Activated T-helper 2 cell treated with anti-CD3 and anti-CD28 coated beads, Interferon-gamma antibody, Interleukin-2, Interleukin-4, amounts not matched to agents 10 μg/mL and 5 μg/mL and 100 μg/mL, durations not matched to agents 14 hours and 24 hours and 36 hours (primary cell): ENCODE data around the gene CLCN4. TPM values are rescaled to one million over a fixed set of nuclear protein-coding genes. Genes with fewer than 3 reads are reported as not detected.

Experiments
- DNase-seq: peaks from one replicate; pipeline ENCODE4 v3.0.0; 2021; ENCODE audit warnings: low spot score
- H3K27ac Mint-ChIP-seq: one replicate; pipeline ENCODE4 v1.8.0; 2021; ENCODE audit warnings: mixed read lengths
- H3K27me3 Mint-ChIP-seq: one replicate; pipeline ENCODE4 v1.8.0; 2021; ENCODE audit warnings: low read depth, mixed read lengths
- H3K36me3 Mint-ChIP-seq: one replicate; pipeline ENCODE4 v1.8.0; 2021; ENCODE audit warnings: low read depth, mixed read lengths
- H3K4me1 Mint-ChIP-seq: one replicate; pipeline ENCODE4 v1.8.0; 2021; ENCODE audit warnings: low read depth, mixed read lengths
- H3K4me3 Mint-ChIP-seq: one replicate; pipeline ENCODE4 v1.8.0; 2021; ENCODE audit warnings: low read depth, mild to moderate bottlenecking, moderate library complexity, mixed read lengths
- H3K9me3 Mint-ChIP-seq: one replicate; pipeline ENCODE4 v1.8.0; 2021; ENCODE audit warnings: mixed read lengths
- intact Hi-C: fragments of 100-400 bp; cut with micrococcal nuclease; formaldehyde crosslinking; loops from one replicate; pipeline ENCODE4 v1.15.1; 2023
- total RNA-seq: library from RNA; stranded (reverse); gene quantifications from 2 replicates; pipeline ENCODE4 v1.2.3, GENCODE V29; 2022

The CLCN4 gene
- total RNA-seq, 1 donor from 2014 or later, result 0.16 TPM

GRCh38 chrX:10135561-10136399 is 21.0 kb upstream of the CLCN4 start:
- Mint-ChIP-seq H3K4me3 (no peak overlapping the region), H3K9me3 (no peaks in the 10 kb centered on the region), H3K4me1 (no peaks in the 10 kb centered on the region), H3K36me3 (peaks cover 19% of the 10 kb centered on the region), H3K27ac (no peak overlapping the region), H3K27me3 (no peaks in the 10 kb centered on the region)
- intact Hi-C loops, result no loop called here
- DNase-seq, result no peak

- no peak for DNase-seq
- no peaks in the 10 kb centered on the region for H3K4me1 Mint-ChIP-seq
- H3K27me3 Mint-ChIP-seq, result no peaks in the 10 kb centered on the region
- peaks cover 36% of the 10 kb centered on the region for H3K36me3 Mint-ChIP-seq
- H3K4me3 Mint-ChIP-seq, result no peak overlapping the region
- no peak overlapping the region for H3K27ac Mint-ChIP-seq
- no peaks in the 10 kb centered on the region for H3K9me3 Mint-ChIP-seq
- intact Hi-C loops, result no loop called here
These were observed 18.0 kb upstream of the CLCN4 start for GRCh38 chrX:10138726-10139125.

- Mint-ChIP-seq H3K4me3 (no peak overlapping the region), H3K9me3 (no peaks in the 10 kb centered on the region), H3K4me1 (no peaks in the 10 kb centered on the region), H3K27ac (no peak overlapping the region), H3K36me3 (peaks cover 29% of the 10 kb centered on the region), H3K27me3 (no peaks in the 10 kb centered on the region)
- DNase-seq, result no peak
- intact Hi-C loops, result no loop called here
These were observed 16.5 kb upstream of the CLCN4 start for GRCh38 chrX:10140264-10140663.

GRCh38 chrX:10142041-10142599 is 14.7 kb upstream of the CLCN4 start:
- Mint-ChIP-seq H3K27ac (no peak overlapping the region), H3K4me1 (no peaks in the 10 kb centered on the region), H3K36me3 (peaks cover 32% of the 10 kb centered on the region), H3K9me3 (no peaks in the 10 kb centered on the region), H3K27me3 (no peaks in the 10 kb centered on the region), H3K4me3 (no peak overlapping the region)
- intact Hi-C loops, result no loop called here
- DNase-seq, result no peak

GRCh38 chrX:10143071-10143983 is 13.4 kb upstream of the CLCN4 start:
- H3K27ac Mint-ChIP-seq, result no peak overlapping the region

GRCh38 chrX:10146346-10146745 is 10.4 kb upstream of the CLCN4 start:
- Mint-ChIP-seq H3K4me3 (no peak overlapping the region), H3K4me1 (no peaks in the 10 kb centered on the region), H3K9me3 (no peaks in the 10 kb centered on the region), H3K27ac (no peak overlapping the region), H3K27me3 (no peaks in the 10 kb centered on the region), H3K36me3 (peaks cover 21% of the 10 kb centered on the region)
- no peak for DNase-seq
- intact Hi-C loops, result no loop called here

More at GRCh38 chrX:10143071-10143983, 13.4 kb upstream of the CLCN4 start:
- intact Hi-C loops, result no loop called here
- DNase-seq, result no peak
- Mint-ChIP-seq H3K36me3 (peaks cover 29% of the 10 kb centered on the region), H3K27me3 (no peaks in the 10 kb centered on the region), H3K4me1 (no peaks in the 10 kb centered on the region), H3K4me3 (no peak overlapping the region), H3K9me3 (no peaks in the 10 kb centered on the region)

- Mint-ChIP-seq H3K9me3 (no peaks in the 10 kb centered on the region), H3K36me3 (no peaks in the 10 kb centered on the region), H3K27me3 (peaks cover 22% of the 10 kb centered on the region), H3K4me1 (peaks cover 1% of the 10 kb centered on the region), H3K4me3 (no peak overlapping the region), H3K27ac (no peak overlapping the region)
- intact Hi-C loops, result no loop called here
- no peak for DNase-seq
These were observed 4.7 kb upstream of the CLCN4 start for GRCh38 chrX:10152086-10152485.

GRCh38 chrX:10155137-10155536 is 1.6 kb upstream of the CLCN4 start:
- Mint-ChIP-seq H3K36me3 (no peaks in the 10 kb centered on the region), H3K27me3 (peaks cover 39% of the 10 kb centered on the region), H3K9me3 (no peaks in the 10 kb centered on the region), H3K27ac (no peak overlapping the region), H3K4me3 (no peak overlapping the region), H3K4me1 (peaks cover 6% of the 10 kb centered on the region)
- intact Hi-C loops, result no loop called here
- no peak for DNase-seq

- Mint-ChIP-seq H3K4me1 (peaks cover 6% of the 10 kb centered on the region), H3K27ac (no peak overlapping the region), H3K4me3 (peak overlapping the region; percentile 42), H3K27me3 (peaks cover 43% of the 10 kb centered on the region), H3K36me3 (no peaks in the 10 kb centered on the region), H3K9me3 (no peaks in the 10 kb centered on the region)
- intact Hi-C loops, result no loop called here
- no peak for DNase-seq
These were observed 212 bp downstream of the CLCN4 start for GRCh38 chrX:10157032-10157341.

GRCh38 chrX:10157543-10157942 is 768 bp downstream of the CLCN4 start:
- no peaks in the 10 kb centered on the region for H3K9me3 Mint-ChIP-seq
- no peak for DNase-seq
- no peak overlapping the region for H3K4me3 Mint-ChIP-seq
- H3K27ac Mint-ChIP-seq, result no peak overlapping the region
- H3K36me3 Mint-ChIP-seq, result no peaks in the 10 kb centered on the region
- intact Hi-C loops, result no loop called here
- H3K27me3 Mint-ChIP-seq, result peaks cover 43% of the 10 kb centered on the region
- H3K4me1 Mint-ChIP-seq, result peaks cover 6% of the 10 kb centered on the region

GRCh38 chrX:10158279-10159144 is 1.7 kb downstream of the CLCN4 start:
- no peak overlapping the region for H3K27ac Mint-ChIP-seq
- no peaks in the 10 kb centered on the region for H3K9me3 Mint-ChIP-seq
- no peaks in the 10 kb centered on the region for H3K36me3 Mint-ChIP-seq
- H3K27me3 Mint-ChIP-seq, result peaks cover 41% of the 10 kb centered on the region
- H3K4me3 Mint-ChIP-seq, result no peak overlapping the region
- DNase-seq, result no peak
- H3K4me1 Mint-ChIP-seq, result peaks cover 8% of the 10 kb centered on the region
- intact Hi-C loops, result no loop called here

GRCh38 chrX:10159145-10159468 is 2.3 kb downstream of the CLCN4 start:
- peaks cover 8% of the 10 kb centered on the region for H3K4me1 Mint-ChIP-seq
- no peak overlapping the region for H3K4me3 Mint-ChIP-seq
- no peaks in the 10 kb centered on the region for H3K9me3 Mint-ChIP-seq
- peaks cover 41% of the 10 kb centered on the region for H3K27me3 Mint-ChIP-seq
- intact Hi-C loops, result no loop called here
- no peak for DNase-seq
- H3K27ac Mint-ChIP-seq, result no peak overlapping the region
- H3K36me3 Mint-ChIP-seq, result no peaks in the 10 kb centered on the region
